CD4-positive, alpha-beta T cell treated with Interleukin-4 for 4 hours (primary cell): ENCODE measurements around the gene MEX3B.
"Not testable (repeated sequence)": the region's sequence is repeated elsewhere in the genome, so short reads cannot be mapped to it uniquely, and the experiment has no call there.

Experiments
- DNase-seq: peaks from one replicate; pipeline ENCODE4 v3.0.0-alpha.2; 2020

Gene MEX3B

DNA sequence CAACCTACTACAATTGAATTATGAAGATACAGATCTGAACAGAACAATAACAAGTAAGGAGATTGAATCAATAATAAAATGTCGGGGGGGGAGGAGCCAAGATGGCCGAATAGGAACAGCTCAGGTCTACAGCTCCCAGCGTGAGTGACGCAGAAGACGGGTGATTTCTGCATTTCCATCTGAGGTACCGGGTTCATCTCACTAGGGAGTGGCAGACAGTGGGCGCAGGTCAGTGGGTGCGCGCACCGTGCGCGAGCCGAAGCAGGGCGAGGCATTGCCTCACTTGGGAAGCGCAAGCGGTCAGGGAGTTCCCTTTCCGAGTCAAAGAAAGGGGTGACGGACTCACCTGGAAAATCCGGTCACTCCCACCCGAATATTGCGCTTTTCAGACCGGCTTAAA lies 50.7 kb downstream of the MEX3B start:
- DNase-seq = not testable (repeated sequence)

DNA sequence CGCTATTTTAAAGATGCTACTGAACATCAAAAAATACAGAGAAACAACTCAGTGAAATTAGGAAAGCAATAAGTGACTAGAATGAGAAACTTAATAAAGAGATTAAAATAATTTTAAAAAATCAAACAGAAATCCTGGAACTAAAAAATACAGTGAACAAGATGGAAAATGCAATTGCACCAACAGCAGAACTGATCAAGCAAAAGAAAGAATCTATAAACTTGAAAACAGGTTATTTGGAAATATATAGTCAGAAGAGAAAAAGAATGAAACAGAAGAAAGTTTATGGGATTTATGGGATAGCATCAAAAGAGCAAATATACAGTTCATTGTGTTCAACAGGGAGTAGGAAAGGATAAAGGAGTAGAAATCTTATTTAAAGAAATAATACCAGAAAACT lies 53.3 kb downstream of the MEX3B start:
- no peak for DNase-seq
